GM19324 (cell line): ENCODE measurements around the gene RIMS4.

Experiments
- ATAC-seq: cut with Tn5 transposase; IDR thresholded peaks from one replicate; pipeline ENCODE4 v1.9.1; 2021; ENCODE audit warnings: mild to moderate bottlenecking, moderate library complexity; ENCODE audit not compliant: unreplicated experiment, low FRiP score

Gene RIMS4

DNA sequence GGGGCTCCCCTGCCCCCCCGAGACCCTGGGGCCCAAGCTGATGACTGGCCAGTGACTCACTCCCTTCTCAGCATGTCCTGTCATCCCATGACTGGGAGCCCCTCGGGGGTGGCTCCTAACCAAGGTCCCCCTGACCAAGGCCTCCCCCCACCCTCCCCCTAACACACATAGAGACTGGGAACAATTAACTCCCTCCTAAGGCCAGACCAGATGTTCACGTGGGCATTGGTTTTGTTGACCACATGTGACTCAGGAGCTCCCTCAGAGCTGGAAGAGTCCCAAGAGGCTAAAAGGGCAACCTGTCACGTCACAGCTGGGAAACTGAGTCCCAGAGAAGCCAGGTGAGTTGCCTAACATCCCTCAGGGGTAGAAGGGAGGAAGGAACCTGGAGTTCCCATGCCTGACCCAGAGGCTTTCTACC is 105.8 kb downstream of the RIMS4 start:
- no peak for ATAC-seq

- ATAC-seq, result no peak
These were observed 106.3 kb downstream of the RIMS4 start for GRCh38 chr20:44703956-44704488.

- ATAC-seq, result no peak
These were observed 107.0 kb downstream of the RIMS4 start for GRCh38 chr20:44703183-44703925.

DNA sequence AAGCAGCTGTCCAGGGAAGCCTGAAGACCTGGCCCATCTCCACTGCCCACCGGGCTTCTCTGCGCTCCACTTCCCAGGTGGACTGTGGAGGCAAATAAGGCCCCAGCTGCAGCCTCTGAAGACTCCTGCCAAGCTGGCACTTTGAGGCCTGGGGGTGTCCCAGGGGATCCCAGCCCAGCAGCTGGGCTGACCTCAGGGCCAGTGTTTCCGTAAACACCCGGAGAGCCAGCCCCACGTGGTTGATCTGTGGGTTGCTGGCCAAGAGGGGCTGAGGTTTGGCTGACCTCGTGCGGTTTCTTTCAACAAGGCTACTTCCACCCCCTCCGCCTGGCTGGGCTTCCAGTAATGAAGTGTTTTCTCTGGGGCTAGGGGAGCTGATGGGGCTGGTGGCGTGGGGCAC is 107.6 kb downstream of the RIMS4 start:
- no peak for ATAC-seq

GRCh38 chr20:44701858-44702256 is 108.5 kb downstream of the RIMS4 start:
- no peak for ATAC-seq
